ENCODE results near the gene PHLDB2.

DNA sequence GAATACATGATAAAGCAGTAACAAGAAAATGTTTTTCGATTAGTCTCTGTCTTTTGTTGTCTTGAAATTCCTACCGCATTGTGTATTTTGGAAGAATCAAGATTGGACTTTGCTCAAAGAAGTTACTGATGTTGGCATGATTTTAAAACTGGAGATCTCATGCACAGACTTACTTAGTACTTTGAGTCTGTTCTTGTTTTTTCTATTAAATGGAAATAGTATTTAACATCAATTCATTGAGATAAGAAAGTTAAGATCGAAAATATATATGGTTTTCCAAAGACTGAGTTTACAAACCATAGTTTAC lies 122.3 kb downstream of the PHLDB2 start:
- TF ChIP-seq TARDBP (IDR thresholded peaks at IDR 0.05) (no peak), FOXA1 (IDR thresholded peaks at IDR 0.05) (no peak), CTBP1 (IDR thresholded peaks at IDR 0.05; ENCODE audit: borderline replicate concordance) (no peak), FOXK2 (IDR thresholded peaks at IDR 0.05) (no peak), ELF4 (IDR thresholded peaks at IDR 0.05) (no peak), FOXM1 (IDR thresholded peaks at IDR 0.05; ENCODE audit: borderline replicate concordance) (no peak), ZNF384 (IDR thresholded peaks at IDR 0.05) (no peak)

Measured in HEK293T (cell line).